COLO829 (cell line): ENCODE results near the gene PI4KA.

Experiments used
- DNase-seq: peaks from one replicate; pipeline ENCODE4 v3.0.0; 2012; ENCODE audit warnings: low spot score

PI4KA gene

DNA sequence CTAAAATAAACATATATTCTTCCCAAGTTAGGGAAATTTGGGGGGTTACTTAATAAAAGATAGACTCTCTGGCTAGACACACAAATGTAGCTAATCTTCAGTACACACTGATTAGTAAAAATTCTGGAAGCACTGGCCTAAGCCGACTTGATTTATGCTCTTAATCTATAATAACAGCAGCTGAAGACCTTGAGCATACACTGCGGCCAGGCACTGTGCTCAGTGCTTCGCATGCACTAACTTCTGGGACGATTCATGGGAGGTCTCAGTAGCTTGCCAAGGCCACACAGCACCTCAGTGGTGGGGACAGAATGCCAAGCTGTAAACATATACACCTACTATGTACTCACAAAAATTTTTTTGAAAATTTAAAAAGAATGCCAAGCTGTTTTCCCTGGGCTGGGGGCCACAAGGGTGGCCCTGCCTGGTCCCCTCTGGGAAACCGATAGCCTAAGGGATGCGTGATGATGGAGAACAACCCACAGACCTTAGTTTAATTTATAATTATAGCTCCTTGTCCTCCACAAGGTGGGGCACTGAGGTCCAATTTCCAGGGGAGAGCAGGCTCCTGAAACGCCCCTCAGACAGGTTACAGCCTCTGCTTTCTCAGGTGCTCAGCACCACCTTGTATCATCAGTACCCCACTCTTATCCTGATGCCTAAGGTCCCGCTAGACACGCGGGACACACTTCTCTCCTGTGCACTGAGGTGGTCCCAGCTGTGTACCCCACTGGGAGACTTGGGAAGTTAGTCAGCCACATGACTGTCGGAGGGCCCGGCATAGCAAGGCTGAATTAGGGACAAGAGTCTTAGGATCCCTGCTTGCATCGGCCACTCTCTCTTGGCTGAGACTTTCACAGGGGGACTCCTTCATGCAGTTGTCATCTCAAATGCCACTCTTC is 64.6 kb downstream of the PI4KA start:
- DNase-seq = no peak

DNA sequence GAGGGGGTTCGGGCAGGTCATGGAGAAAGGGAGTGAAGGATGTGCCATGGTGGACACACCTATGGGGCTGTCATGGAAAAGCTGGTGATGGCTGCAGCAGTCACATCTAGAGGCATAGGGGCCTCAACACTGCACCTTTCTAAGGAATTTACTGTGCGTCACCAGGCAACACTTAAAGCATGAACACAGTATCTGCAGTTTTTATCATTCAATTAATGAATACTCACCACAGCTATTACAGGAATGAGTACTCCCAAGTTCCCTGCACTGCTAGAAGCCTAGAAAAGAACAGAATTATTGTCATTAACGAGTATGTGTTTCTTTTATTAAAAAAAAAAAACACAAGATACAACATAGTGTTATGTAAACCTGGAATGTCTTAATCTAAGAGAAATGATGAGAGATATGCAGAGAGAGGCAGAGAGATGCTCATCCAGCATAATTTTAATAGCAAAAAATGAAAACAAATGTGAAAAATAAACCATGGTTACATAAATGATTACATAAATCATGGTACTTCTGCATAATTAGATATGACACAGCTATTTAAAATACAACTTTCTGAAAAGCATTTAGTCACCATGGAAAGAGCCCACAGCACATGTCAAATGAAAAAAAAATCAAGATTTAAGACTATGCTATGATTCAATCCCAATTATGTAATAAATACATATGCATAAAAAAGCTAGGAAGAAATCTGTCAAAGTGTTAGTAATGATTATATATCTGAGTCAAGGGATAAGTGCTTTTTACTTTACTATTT is 65.5 kb downstream of the PI4KA start:
- no peak for DNase-seq

- DNase-seq = no peak
Observed at GRCh38 chr22:20792221-20792965, 66.2 kb downstream of the PI4KA start.

DNA sequence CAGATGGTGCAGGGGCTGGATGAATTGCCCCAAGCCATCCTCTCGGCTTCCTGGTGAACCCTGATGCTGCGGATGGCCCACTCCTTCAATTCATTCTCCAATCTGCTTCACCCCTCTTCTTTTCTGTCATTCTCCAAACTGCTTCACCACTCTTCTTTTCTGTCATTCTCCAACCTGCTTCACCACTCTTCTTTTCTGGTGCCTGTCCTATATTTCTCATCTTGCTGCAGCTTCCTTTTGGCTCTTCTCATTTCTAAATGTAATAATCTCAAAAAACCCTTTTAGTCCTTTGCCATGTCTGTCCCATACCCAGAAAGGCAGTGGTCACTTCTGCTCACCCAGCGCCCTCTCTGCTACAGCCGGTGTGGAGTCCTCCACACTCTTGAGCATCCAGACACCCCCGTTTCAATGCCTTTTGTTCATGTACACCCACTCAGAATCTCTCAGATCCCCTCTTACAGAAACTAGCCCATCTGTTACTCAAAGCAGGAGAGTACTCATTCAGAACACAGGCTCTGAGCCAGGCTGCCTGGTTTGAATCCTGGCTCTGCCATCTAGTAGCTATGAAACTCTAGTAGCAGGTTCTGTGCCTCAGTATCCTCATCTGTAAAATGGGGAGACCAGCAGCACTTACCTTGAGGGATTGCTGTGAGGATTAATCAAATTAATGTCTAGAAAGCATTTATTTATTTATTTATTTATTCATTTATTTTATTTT is 69.8 kb downstream of the PI4KA start:
- DNase-seq = no peak

- DNase-seq = no peak
Observed at GRCh38 chr22:20787746-20788626, 70.6 kb downstream of the PI4KA start.

GRCh38 chr22:20787223-20787622 is 71.4 kb downstream of the PI4KA start:
- no peak for DNase-seq

- no peak for DNase-seq
Observed at GRCh38 chr22:20786536-20786979, 72.1 kb downstream of the PI4KA start.

- DNase-seq = no peak
Observed at GRCh38 chr22:20786048-20786447, 72.6 kb downstream of the PI4KA start.

GRCh38 chr22:20785415-20785814 is 73.2 kb downstream of the PI4KA start:
- no peak for DNase-seq

- peak; percentile 97 for DNase-seq
Observed at GRCh38 chr22:20783844-20784723, 74.5 kb downstream of the PI4KA start.

GRCh38 chr22:20783300-20783673 is 75.3 kb downstream of the PI4KA start:
- no peak for DNase-seq

DNA sequence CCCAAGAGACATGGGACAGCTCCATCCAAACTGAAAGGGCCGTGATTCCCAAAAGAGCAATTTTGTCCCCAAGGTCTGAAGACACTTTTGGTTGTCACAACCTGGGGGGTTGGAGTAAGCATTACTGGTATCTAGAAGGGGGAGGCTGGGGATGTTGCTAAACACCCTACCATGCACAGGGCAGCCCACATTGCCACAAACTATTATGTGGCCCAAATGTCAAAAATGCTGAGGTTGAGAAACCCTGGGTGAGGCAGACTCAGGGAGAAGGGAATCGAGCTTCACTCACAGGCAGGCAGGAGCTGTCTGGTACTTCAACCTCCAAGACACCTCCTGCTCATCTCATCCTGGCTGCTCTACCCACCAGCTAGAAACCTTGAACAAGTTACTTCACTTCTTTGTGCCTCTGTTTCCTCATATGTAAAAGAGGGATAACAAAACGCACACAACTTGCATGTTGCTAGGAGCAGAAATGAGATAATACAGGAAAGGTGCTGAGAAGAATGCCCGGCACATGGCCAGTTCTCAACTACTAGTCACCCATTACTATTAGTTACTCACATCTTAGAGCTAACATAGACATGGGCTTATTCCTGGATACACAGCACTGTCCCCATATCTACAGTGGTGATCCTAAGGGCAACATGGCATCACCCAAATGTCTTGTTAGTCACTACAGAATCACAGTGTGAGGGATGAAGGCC is 75.9 kb downstream of the PI4KA start:
- no peak for DNase-seq

- DNase-seq = no peak
Observed at GRCh38 chr22:20782083-20782482, 76.5 kb downstream of the PI4KA start.

DNA sequence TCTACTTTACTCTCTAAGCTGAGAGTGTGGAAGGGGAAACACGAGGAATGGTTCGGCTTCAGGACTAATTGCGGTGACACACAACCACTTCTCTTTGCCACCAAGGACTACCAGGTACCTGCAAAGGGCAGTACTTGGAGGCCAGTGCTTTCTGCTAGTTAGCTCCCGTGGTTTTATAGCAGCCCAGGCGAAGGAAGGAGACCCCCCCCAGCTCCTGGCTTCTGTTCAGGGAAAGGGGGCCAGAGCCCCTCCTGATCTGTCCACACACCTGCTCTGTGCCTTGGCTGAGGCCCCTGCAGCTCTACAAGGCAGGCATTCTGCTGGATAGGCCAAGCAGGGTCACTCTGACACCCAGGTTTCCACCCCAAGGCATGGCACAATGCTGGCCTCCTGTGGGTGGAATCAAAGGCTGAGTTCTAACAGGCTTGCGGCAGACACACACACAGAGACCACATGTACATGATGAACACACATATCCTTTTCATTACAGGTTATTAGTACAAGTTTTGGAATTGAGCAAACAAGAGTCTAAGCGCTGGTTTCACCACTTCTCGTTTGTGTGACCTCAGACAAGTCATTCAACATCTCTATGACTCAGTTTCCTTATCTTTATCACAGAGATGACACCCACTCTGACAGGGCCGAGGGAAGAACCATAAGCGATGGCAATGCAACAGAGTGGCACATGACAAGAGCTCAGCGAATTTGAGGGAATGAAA is 77.2 kb downstream of the PI4KA start:
- DNase-seq = no peak

DNA sequence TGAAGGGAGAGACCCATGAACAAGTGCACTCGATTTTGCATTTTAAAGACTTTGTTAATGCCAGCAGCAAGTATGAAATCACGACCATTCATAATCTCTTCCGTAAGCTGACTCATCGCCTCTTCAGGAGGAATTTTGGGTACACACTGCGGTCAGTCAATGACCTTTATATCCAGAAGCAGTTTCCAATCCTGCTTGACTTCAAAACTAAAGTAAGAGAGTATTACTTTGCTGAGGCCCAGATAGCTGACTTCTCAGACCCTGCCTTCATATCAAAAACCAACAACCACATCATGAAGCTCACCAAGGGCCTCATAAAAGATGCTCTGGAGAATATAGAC is 78.8 kb downstream of the PI4KA start:
- no peak for DNase-seq

DNA sequence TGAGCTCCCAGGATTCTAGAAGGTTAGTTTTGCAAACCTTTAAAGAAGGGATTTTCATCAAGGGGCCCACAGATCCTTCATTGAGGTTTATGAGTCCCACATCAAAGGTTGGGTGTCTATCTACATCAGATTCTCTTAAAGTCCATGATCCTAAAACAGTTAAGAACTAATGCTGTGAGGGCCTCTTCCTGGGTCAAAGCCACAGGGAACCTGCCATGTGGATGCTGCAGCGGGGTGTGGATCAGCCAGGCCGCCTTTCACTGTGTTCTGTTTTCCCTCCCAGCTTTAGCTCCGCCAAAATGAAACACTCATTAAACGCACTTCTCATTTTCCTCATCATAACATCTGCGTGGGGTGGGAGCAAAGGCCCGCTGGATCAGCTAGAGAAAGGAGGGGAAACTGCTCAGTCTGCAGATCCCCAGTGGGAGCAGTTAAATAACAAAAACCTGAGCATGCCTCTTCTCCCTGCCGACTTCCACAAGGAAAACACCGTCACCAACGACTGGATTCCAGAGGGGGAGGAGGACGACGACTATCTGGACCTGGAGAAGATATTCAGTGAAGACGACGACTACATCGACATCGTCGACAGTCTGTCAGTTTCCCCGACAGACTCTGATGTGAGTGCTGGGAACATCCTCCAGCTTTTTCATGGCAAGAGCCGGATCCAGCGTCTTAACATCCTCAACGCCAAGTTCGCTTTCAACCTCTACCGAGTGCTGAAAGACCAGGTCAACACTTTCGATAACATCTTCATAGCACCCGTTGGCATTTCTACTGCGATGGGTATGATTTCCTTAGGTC is 79.4 kb downstream of the PI4KA start:
- DNase-seq = no peak

DNA sequence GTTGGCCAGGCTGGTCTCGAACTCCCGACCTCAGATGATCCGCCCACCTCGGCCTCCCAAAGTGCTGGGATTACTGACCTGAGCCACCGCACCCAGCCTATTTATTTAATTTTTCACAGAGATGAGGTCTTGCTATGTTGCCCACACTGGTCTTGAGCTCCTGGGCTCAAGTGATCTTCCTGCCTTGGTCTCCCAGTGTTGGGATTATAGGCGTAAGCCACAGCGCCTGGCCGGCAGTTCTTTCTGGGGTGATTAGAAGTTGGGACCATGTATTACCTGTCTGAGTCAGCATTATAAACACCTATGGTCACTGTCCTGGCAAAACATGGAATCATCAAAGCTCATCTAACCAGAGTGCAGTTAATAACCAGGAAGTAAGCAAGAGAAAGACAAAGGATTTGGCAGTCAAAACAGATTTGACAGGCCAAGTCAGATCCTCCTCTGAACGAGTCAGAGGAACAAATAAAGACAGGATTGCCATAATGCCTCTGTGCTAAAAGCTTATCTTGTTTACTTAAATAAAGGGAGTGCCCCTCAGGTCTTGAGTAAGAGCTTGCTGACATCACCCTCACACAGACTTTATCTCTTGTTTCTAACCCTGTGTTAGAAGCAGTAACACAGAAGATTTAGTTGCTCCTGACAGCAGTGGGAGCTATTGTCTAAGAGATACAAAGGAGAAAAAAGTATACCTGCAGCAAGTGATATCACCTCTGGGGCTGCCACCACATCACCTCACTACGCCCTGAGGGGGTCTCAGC is 81.0 kb downstream of the PI4KA start:
- no peak for DNase-seq
